Mesenchymal stem cell (in vitro differentiated cells and primary cell): ENCODE data around the gene CTSH.

Experiments used
- DNase-seq: peaks from one replicate; pipeline ENCODE4 v3.0.0-alpha.2; 2013
- H2AFZ ChIP-seq: one replicate; pipeline ENCODE4 v1.6.1; 2013; ENCODE audit warnings: low read depth, mild to moderate bottlenecking, control low read depth, inconsistent platforms, low read length, moderate library complexity
- H2AK5ac ChIP-seq: 2 replicates; pipeline ENCODE4 v1.6.1; 2013; ENCODE audit warnings: low read length, moderate library complexity, mild to moderate bottlenecking, inconsistent platforms; ENCODE audit not compliant: severe bottlenecking
- H2BK120ac ChIP-seq: one replicate; pipeline ENCODE4 v1.6.1; 2013; ENCODE audit warnings: low read depth, mild to moderate bottlenecking, inconsistent platforms, low read length, moderate library complexity
- H2BK12ac ChIP-seq, 2 experiments: one replicate each; pipeline ENCODE4 v1.6.1; 2013; ENCODE audit warnings: inconsistent platforms in 2 of 2, low read length in 2 of 2, mild to moderate bottlenecking in 2 of 2, moderate library complexity in 2 of 2, control low read depth in 1 of 2
- H2BK15ac ChIP-seq: one replicate; pipeline ENCODE4 v1.6.1; 2013; ENCODE audit warnings: mild to moderate bottlenecking, low read depth, inconsistent platforms; ENCODE audit not compliant: poor library complexity, severe bottlenecking
- H2BK5ac ChIP-seq: 2 replicates; pipeline ENCODE4 v1.6.1; 2013; ENCODE audit warnings: low read depth, mild to moderate bottlenecking, low read length, control low read depth, inconsistent platforms; ENCODE audit not compliant: poor library complexity, severe bottlenecking
- H3K14ac ChIP-seq, 2 experiments: one replicate each; pipeline ENCODE4 v1.6.1; 2013; ENCODE audit warnings: inconsistent platforms in 2 of 2, low read length in 2 of 2, control low read depth in 1 of 2, mild to moderate bottlenecking in 1 of 2, moderate library complexity in 1 of 2
- H3K18ac ChIP-seq, 2 experiments: one replicate each; pipeline ENCODE4 v1.6.1; 2013; ENCODE audit warnings: inconsistent platforms in 2 of 2, low read length in 2 of 2, control low read depth in 1 of 2, low read depth in 1 of 2, mild to moderate bottlenecking in 1 of 2
- H3K23ac ChIP-seq, 2 experiments: one replicate each; pipeline ENCODE4 v1.6.1; 2013; ENCODE audit warnings: inconsistent platforms in 2 of 2, low read length in 2 of 2, mild to moderate bottlenecking in 2 of 2, moderate library complexity in 2 of 2, control low read depth in 1 of 2
- H3K27ac ChIP-seq: 2 replicates; pipeline ENCODE4 v1.5.1; 2013; ENCODE audit warnings: mild to moderate bottlenecking, moderate library complexity, low read length, control low read depth, inconsistent platforms; ENCODE audit not compliant: poor library complexity, severe bottlenecking
- H3K27me3 ChIP-seq, 2 experiments: 2 replicates each; pipeline versions ENCODE4 v1.6.1 to v1.7.0; 2013; ENCODE audit warnings: low read length in 2 of 2, mild to moderate bottlenecking in 2 of 2, moderate library complexity in 2 of 2, control low read depth in 1 of 2, inconsistent platforms in 1 of 2; ENCODE audit not compliant: control insufficient read depth in 1 of 2, insufficient read depth in 1 of 2
- H3K36me3 ChIP-seq, 2 experiments: 2 replicates each; pipeline versions ENCODE4 v1.6.1 to v1.7.0; 2013; ENCODE audit warnings: low read length in 2 of 2, control low read depth in 1 of 2, inconsistent platforms in 1 of 2, low read depth in 1 of 2, mild to moderate bottlenecking in 1 of 2; ENCODE audit not compliant: insufficient read depth in 2 of 2, control insufficient read depth in 1 of 2
- H3K4ac ChIP-seq, 2 experiments: one replicate each; pipeline ENCODE4 v1.6.1; 2013; ENCODE audit warnings: inconsistent platforms in 2 of 2, low read length in 2 of 2, mild to moderate bottlenecking in 2 of 2, moderate library complexity in 2 of 2, control low read depth in 1 of 2, low read depth in 1 of 2
- H3K4me1 ChIP-seq: 2 replicates; pipeline ENCODE4 v1.6.1; 2013; ENCODE audit warnings: low read depth, low read length, control low read depth; ENCODE audit not compliant: control insufficient read depth, insufficient read depth
- H3K4me2 ChIP-seq: 2 replicates; pipeline ENCODE4 v1.6.1; 2013; ENCODE audit warnings: low read length, mild to moderate bottlenecking, inconsistent platforms; ENCODE audit not compliant: poor library complexity, severe bottlenecking
- H3K4me3 ChIP-seq, 2 experiments: 2 replicates each; pipeline versions ENCODE4 v1.5.1 to v1.7.0; 2013; ENCODE audit warnings: low read length in 2 of 2, mild to moderate bottlenecking in 2 of 2, control low read depth in 1 of 2, low read depth in 1 of 2; ENCODE audit not compliant: insufficient read depth in 1 of 2
- H3K79me1 ChIP-seq: replicated peaks from 2 replicates; pipeline ENCODE4 v1.6.1; 2013; ENCODE audit warnings: mild to moderate bottlenecking, control low read depth, low read length, inconsistent platforms; ENCODE audit not compliant: poor library complexity, severe bottlenecking
- H3K9ac ChIP-seq: 2 replicates; pipeline ENCODE4 v1.7.0; 2013; ENCODE audit warnings: mild to moderate bottlenecking, low read length, moderate library complexity
- H3K9me3 ChIP-seq: 2 replicates; pipeline ENCODE4 v1.7.0; 2013; ENCODE audit warnings: mild to moderate bottlenecking, low read length; ENCODE audit not compliant: control insufficient read depth
- H4K8ac ChIP-seq: one replicate; pipeline ENCODE4 v1.6.1; 2013; ENCODE audit warnings: inconsistent platforms, mild to moderate bottlenecking, low read length, moderate library complexity
- H4K91ac ChIP-seq: one replicate; pipeline ENCODE4 v1.6.1; 2013; ENCODE audit warnings: mild to moderate bottlenecking, low read length, inconsistent platforms
- WGBS: methylation state at CpG from one replicate; pipeline ENCODE4 v1.1.7; 2013; ENCODE audit warnings: mixed read lengths; 5-methylcytosine and 5-hydroxymethylcytosine counted together

Gene CTSH

DNA sequence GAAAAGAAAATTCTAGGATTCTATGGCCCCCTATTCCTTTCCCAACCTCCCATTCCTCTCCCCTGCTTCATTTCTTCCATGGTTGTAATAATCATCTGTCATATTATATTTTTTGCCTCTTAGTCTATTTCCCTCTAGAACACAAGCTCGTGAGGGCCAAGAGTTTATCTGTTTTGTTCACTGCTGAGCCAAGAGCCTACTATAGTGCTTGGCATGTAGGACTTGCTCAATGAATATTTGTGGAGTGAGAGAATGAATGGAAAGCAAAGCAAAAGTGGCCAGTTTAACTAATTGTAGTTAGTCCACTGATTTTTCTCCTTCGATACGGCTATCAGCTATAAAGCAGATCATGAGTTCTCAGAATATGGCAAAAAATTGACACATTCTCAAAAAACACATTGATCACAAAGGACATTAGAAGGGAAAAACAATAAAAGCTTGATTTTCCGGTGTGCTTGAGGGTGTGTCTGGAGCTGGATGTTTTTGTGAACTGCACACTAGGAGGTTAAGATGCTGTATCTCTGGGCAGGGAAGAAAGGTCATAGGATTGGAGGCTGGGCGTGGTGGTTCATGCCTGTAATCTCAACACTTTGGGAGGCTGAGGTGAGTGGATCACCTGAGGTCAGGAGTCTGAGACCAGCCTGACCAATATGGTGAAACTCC is 25.0 kb upstream of the CTSH start:
- H4K8ac ChIP-seq, result no peak overlapping the region
- whole genome bisulfite sequencing, result 95% methylated on average over 5 of the region's 5 CpGs

DNA sequence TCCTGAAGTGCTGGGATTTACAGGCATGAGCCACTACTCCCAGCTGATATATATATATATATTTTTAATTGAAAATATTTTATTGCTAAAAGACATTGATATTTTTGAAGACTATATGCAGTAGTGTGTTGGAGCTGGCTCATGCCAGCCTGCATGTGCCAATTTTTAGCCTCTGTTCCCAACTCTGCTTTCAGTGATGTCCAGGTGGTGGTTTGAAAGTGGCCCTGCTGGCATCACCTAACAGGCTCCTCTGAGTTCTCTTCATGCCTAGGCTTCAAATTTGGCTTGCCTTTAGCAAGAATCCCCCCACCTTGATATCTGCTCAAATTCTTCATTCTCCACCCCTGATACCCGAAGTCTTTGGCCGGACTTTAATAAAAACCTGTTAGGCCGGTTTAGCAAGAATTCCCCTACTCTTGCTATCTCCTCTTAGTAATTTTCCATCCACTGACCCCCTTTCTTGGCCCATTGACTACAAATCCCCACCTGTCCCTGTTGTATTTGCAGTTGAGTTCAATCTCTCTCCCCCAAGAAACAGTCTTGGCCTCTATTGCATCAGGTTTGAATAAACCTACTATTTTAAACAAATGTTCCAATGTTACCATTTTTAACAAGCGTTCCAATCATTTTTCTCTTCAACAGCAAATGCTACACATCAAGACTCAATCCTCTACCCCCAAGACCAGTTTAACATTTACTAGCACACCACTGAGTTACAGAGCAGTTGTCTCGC is 23.9 kb upstream of the CTSH start:
- Histone ChIP-seq H3K27ac (no peak overlapping the region), H3K14ac (no peak overlapping the region), H3K79me1 (no peaks in the 10 kb centered on the region), H2BK15ac (no peak overlapping the region), H3K9ac (no peak overlapping the region), H3K18ac (no peak overlapping the region), H3K4ac (no peak overlapping the region), H2BK5ac (no peak overlapping the region), H3K23ac (no peak overlapping the region), H2AFZ (no peak overlapping the region), H2AK5ac (no peak overlapping the region), H3K4me3 (no peak overlapping the region), H3K36me3 (no peaks in the 10 kb centered on the region), H3K9me3 (no peaks in the 10 kb centered on the region), H2BK12ac (no peak overlapping the region), H3K4me2 (no peak overlapping the region), H4K91ac (no peak overlapping the region), H2BK120ac (no peak overlapping the region), H3K27me3 (no peaks in the 10 kb centered on the region), H3K4me1 (no peaks in the 10 kb centered on the region), H4K8ac (no peak overlapping the region)
- DNase-seq, result no peak
- 78% methylated on average over 4 of the region's 5 CpGs for WGBS

More for the DNA sequence above, 25.0 kb upstream of the CTSH start:
- H3K27ac ChIP-seq, result no peak overlapping the region
- H2BK12ac ChIP-seq, result no peak overlapping the region
- H3K27me3 ChIP-seq, result peaks cover 0 to 2% of the 10 kb centered on the region in 2 experiments
- no peak overlapping the region for H3K4me2 ChIP-seq
- no peak overlapping the region for H4K91ac ChIP-seq
- no peak overlapping the region for H2AFZ ChIP-seq
- no peak for DNase-seq
- H3K14ac ChIP-seq, result no peak overlapping the region
- H2AK5ac ChIP-seq, result no peak overlapping the region
- H3K23ac ChIP-seq, result no peak overlapping the region
- no peak overlapping the region for H2BK5ac ChIP-seq
- H2BK120ac ChIP-seq, result no peak overlapping the region
- no peaks in the 10 kb centered on the region for H3K79me1 ChIP-seq
- H3K4ac ChIP-seq, result no peak overlapping the region
- no peaks in the 10 kb centered on the region for H3K36me3 ChIP-seq
- no peak overlapping the region for H3K18ac ChIP-seq
- H3K4me3 ChIP-seq, result peak overlapping the region in 1 of 2 experiments; percentile 1
- peak overlapping the region; percentile 40 for H3K9ac ChIP-seq
- no peaks in the 10 kb centered on the region for H3K4me1 ChIP-seq
- H2BK15ac ChIP-seq, result no peak overlapping the region
- H3K9me3 ChIP-seq, result no peaks in the 10 kb centered on the region

DNA sequence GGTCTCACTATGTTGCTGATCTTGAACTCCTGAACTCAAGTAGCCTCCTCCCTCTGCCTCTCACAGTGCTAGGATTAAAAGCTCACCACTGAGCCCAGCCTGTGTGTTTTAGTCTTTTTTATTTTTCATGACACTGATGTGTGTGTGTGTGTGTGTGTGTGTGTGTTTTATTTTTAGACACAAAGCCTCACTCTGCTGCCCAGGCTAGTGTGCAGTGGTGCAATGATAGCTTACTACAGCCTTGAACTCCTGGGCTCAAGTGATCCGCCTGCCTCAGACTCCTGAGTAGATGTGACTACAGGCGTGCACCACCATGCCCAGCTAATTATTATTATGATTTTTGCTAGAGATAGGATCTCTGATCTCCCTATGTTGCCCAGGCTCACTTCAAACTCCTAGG is 23.3 kb upstream of the CTSH start:
- Histone ChIP-seq H3K4ac (no peak overlapping the region), H3K27me3 (no peaks in the 10 kb centered on the region), H2AK5ac (no peak overlapping the region), H3K4me3 (no peak overlapping the region), H3K36me3 (no peaks in the 10 kb centered on the region), H3K14ac (no peak overlapping the region), H3K4me2 (no peak overlapping the region), H3K23ac (no peak overlapping the region), H2BK120ac (no peak overlapping the region), H3K4me1 (no peaks in the 10 kb centered on the region), H3K18ac (no peak overlapping the region), H3K27ac (no peak overlapping the region), H2BK12ac (no peak overlapping the region), H4K91ac (no peak overlapping the region), H2BK5ac (no peak overlapping the region), H3K9me3 (no peaks in the 10 kb centered on the region), H3K79me1 (no peaks in the 10 kb centered on the region), H2BK15ac (no peak overlapping the region), H3K9ac (no peak overlapping the region), H4K8ac (no peak overlapping the region), H2AFZ (no peak overlapping the region)
- no CpG with 5 or more reads among the region's 2 CpGs for WGBS
- no peak for DNase-seq

DNA sequence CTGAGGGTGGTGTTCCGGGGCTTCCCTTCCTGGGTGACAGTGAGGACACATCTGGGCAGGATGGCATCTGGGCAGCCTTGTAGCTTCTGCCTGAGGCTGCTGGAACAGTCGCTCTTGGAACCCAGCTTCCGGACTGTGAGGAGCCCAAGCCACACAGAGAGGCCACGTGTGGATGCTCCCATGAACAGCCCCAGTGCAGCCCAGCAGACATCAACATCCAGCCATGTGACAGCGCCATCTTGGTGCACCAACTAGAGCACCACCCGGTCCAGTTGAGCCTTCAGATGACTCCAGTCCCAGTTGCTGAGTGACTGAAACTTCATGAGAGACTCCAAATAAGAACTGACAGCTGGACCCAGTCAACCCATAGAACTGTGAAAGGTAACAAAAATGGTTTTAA is 15.5 kb upstream of the CTSH start:
- Histone ChIP-seq H3K79me1 (no peaks in the 10 kb centered on the region), H3K4me2 (no peak overlapping the region), H2BK5ac (no peak overlapping the region), H2BK120ac (no peak overlapping the region), H3K23ac (no peak overlapping the region), H3K27me3 (peaks cover 0 to 4% of the 10 kb centered on the region in 2 experiments), H2BK12ac (no peak overlapping the region), H3K18ac (no peak overlapping the region), H3K36me3 (no peaks in the 10 kb centered on the region), H2AK5ac (no peak overlapping the region), H4K8ac (no peak overlapping the region), H3K4ac (no peak overlapping the region), H4K91ac (no peak overlapping the region), H3K4me3 (no peak overlapping the region), H2AFZ (no peak overlapping the region), H3K27ac (no peak overlapping the region), H3K9me3 (no peaks in the 10 kb centered on the region), H3K14ac (no peak overlapping the region), H3K9ac (no peak overlapping the region), H2BK15ac (no peak overlapping the region), H3K4me1 (no peaks in the 10 kb centered on the region)
- WGBS, result 93% methylated on average over 6 of the region's 6 CpGs
- no peak for DNase-seq
